K562 (cell line): ENCODE data around the gene IL20. TPM values are rescaled to one million over a fixed set of nuclear protein-coding genes. Genes with fewer than 3 reads are reported as not detected.

Experiments
- CAMTA2 ChIP-seq: fragments of 250-450 bp; sonication (Bioruptor Pico); conservative IDR thresholded peaks from 2 replicates; pipeline ENCODE4 v1.5.1; 2022
- NEUROD1 ChIP-seq: fragments of 150-350 bp; IDR thresholded peaks from 2 replicates; pipeline ENCODE4 v1.6.1; 2014; ENCODE audit warnings: borderline replicate concordance, low read length, low read depth; ENCODE audit not compliant: partially characterized antibody
- PCBP1 ChIP-seq: fragments of 200-400 bp; formaldehyde crosslinking; IDR thresholded peaks from 2 replicates; pipeline ENCODE4 v1.6.1; 2018; ENCODE audit warnings: mild to moderate bottlenecking, low read depth, low read length; ENCODE audit not compliant: poor library complexity, severe bottlenecking
- SMARCE1 ChIP-seq: fragments of 450-650 bp; IDR thresholded peaks from 2 replicates; pipeline ENCODE4 v1.7.1; 2016; ENCODE audit warnings: mild to moderate bottlenecking
- YY1 ChIP-seq, 3 experiments: IDR thresholded peaks; 2 replicates each; pipeline ENCODE4 v1.6.1; 2011; ENCODE audit warnings: low read length in 2 of 3, mild to moderate bottlenecking in 2 of 3, moderate library complexity in 2 of 3, borderline replicate concordance in 1 of 3, control low read depth in 1 of 3, low read depth in 1 of 3; ENCODE audit not compliant: insufficient read depth in 3 of 3, insufficient replicate concordance in 2 of 3, control insufficient read depth in 1 of 3, insufficient read length in 1 of 3; ENCODE audit errors: extremely low read depth in 1 of 3
- ZNF79 ChIP-seq: fragments of 250-450 bp; sonication (Bioruptor Pico); IDR thresholded peaks from 2 replicates; pipeline ENCODE4 v1.4.0; 2020; ENCODE audit warnings: low read depth, mild to moderate bottlenecking, moderate library complexity
- polyA plus RNA-seq, 8 experiments: library from polyadenylated mRNA; depleted of rRNA in 4 of 8; stranded (reverse) in 5 of 8; unstranded in 3 of 8; fragments of >200 nt; fragmentation: Nextera tagmentation in 2 of 8; fragmentation: Illumina TruSeq in 1 of 8; extraction: Ambion mirVana in 2 of 8; extraction: Trizol in 1 of 8; gene quantifications; 2 replicates each; pipeline versions ENCODE4 v1.2.1 to v1.2.3, GENCODE V29; 2011 to 2014; ENCODE audit warnings: inconsistent platforms in 1 of 8, missing spikeins in 1 of 8
- total RNA-seq, 7 experiments: library from RNA; depleted of rRNA in 6 of 7; stranded (reverse); fragments of >200 nt in 6 of 7; fragmentation: Illumina TruSeq in 2 of 7; extraction: Trizol in 2 of 7; gene quantifications; 2 replicates each; pipeline versions ENCODE4 v1.2.1 to v1.2.3, GENCODE V29; 2011 to 2021; ENCODE audit warnings: low replicate concordance in 1 of 7
- TF ChIP-seq, protein P1 (sequence below), 2 experiments: fragments of 450-650 bp in 1 of 2; sonication (generic) in 1 of 2; formaldehyde crosslinking in 1 of 2; IDR thresholded peaks; 2 replicates each; pipeline versions ENCODE4 v1.7.1 to v1.9.0; 2016 to 2022; ENCODE audit warnings: inconsistent platforms in 1 of 2, mild to moderate bottlenecking in 1 of 2, missing genetic modification reagents in 1 of 2
- TF ChIP-seq, protein P2 (sequence below): fragments of 250-450 bp; sonication (Bioruptor Pico); IDR thresholded peaks from 2 replicates; pipeline ENCODE4 v1.5.0; 2021
- TF ChIP-seq, protein P3 (sequence below): sonication (generic); formaldehyde crosslinking; IDR thresholded peaks from 2 replicates; pipeline ENCODE4 v1.8.1; 2023; ENCODE audit warnings: mild to moderate bottlenecking, missing genetic modification reagents

IL20 gene
- total and polyA plus RNA-seq, 9 of the 15 experiments (the other 6 are each of a cell fraction or from before 2014, with no cell fraction given): not detected

DNA sequence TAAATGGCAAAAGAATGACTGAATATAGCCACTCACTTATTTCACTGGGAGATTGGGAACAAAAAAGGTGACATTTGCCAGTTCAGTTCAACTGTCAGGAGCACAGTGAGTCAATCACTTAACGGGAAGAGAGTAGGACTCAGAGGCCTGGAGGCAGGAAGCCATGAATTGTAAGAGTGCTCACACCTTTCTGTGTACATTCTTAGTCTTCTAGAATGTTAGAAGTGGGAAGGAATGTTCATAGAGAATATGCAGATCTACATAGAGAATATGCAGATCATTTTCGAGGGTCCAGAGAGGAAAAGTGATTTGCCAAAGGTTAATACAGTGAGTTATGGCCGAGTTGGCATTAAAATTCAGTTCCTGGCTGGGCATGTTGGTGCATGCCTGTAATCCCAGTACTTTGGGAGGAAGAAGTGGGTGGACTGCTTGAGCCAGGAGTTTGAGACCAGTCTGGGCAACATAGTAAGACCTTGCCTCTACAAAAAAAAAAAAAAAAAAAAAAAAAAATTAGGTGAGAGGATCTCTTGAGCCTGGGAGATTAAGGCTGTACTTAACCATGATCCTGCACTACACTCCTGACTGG lies 8.3 kb downstream of the IL20 start (continued):
- TF ChIP-seq, protein P1, sequence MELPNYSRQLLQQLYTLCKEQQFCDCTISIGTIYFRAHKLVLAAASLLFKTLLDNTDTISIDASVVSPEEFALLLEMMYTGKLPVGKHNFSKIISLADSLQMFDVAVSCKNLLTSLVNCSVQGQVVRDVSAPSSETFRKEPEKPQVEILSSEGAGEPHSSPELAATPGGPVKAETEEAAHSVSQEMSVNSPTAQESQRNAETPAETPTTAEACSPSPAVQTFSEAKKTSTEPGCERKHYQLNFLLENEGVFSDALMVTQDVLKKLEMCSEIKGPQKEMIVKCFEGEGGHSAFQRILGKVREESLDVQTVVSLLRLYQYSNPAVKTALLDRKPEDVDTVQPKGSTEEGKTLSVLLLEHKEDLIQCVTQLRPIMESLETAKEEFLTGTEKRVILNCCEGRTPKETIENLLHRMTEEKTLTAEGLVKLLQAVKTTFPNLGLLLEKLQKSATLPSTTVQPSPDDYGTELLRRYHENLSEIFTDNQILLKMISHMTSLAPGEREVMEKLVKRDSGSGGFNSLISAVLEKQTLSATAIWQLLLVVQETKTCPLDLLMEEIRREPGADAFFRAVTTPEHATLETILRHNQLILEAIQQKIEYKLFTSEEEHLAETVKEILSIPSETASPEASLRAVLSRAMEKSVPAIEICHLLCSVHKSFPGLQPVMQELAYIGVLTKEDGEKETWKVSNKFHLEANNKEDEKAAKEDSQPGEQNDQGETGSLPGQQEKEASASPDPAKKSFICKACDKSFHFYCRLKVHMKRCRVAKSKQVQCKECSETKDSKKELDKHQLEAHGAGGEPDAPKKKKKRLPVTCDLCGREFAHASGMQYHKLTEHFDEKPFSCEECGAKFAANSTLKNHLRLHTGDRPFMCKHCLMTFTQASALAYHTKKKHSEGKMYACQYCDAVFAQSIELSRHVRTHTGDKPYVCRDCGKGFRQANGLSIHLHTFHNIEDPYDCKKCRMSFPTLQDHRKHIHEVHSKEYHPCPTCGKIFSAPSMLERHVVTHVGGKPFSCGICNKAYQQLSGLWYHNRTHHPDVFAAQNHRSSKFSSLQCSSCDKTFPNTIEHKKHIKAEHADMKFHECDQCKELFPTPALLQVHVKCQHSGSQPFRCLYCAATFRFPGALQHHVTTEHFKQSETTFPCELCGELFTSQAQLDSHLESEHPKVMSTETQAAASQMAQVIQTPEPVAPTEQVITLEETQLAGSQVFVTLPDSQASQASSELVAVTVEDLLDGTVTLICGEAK (IDR thresholded peaks at IDR 0.05): no peak
- TF ChIP-seq, protein P1 (CRISPR knock-in tag; IDR thresholded peaks at IDR 0.05): no peak
- no peak for TF ChIP-seq CAMTA2 (CRISPR knock-in tag)
- TF ChIP-seq ZNF79 (CRISPR knock-in tag): no peak
- TF ChIP-seq NEUROD1: no peak
- no peak for TF ChIP-seq YY1 (IDR thresholded peaks at IDR 0.05; ENCODE audit: borderline replicate concordance in 1 of 3, control insufficient read depth in 1 of 3, extremely low read depth in 1 of 3, insufficient read depth in 3 of 3, insufficient read length in 1 of 3, insufficient replicate concordance in 2 of 3, low read depth in 1 of 3, low read length in 2 of 3)
- no peak for TF ChIP-seq SMARCE1
- TF ChIP-seq, protein P2, sequence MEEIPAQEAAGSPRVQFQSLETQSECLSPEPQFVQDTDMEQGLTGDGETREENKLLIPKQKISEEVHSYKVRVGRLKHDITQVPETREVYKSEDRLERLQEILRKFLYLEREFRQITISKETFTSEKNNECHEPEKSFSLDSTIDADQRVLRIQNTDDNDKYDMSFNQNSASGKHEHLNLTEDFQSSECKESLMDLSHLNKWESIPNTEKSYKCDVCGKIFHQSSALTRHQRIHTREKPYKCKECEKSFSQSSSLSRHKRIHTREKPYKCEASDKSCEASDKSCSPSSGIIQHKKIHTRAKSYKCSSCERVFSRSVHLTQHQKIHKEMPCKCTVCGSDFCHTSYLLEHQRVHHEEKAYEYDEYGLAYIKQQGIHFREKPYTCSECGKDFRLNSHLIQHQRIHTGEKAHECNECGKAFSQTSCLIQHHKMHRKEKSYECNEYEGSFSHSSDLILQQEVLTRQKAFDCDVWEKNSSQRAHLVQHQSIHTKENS: no peak
- no peak for TF ChIP-seq PCBP1
- TF ChIP-seq, protein P3, sequence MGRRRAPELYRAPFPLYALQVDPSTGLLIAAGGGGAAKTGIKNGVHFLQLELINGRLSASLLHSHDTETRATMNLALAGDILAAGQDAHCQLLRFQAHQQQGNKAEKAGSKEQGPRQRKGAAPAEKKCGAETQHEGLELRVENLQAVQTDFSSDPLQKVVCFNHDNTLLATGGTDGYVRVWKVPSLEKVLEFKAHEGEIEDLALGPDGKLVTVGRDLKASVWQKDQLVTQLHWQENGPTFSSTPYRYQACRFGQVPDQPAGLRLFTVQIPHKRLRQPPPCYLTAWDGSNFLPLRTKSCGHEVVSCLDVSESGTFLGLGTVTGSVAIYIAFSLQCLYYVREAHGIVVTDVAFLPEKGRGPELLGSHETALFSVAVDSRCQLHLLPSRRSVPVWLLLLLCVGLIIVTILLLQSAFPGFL (CRISPR knock-in tag): no peak
